Right lung (tissue), 5 donors: ENCODE results near the gene ACADSB. TPM values are rescaled to one million over a fixed set of nuclear protein-coding genes. Genes with fewer than 3 reads are reported as not detected.

Experiments
- DNase-seq, 2 donors: peaks; one replicate each; pipeline ENCODE4 v3.0.0-alpha.2; 2013
- polyA plus RNA-seq, 5 donors: library from polyadenylated mRNA; unstranded; fragments of 120-200 nt; gene quantifications; one replicate each; pipeline versions ENCODE4 v1.2.1 to v1.2.3, GENCODE V29; 2013; ENCODE audit warnings: inconsistent platforms in 1 of 5, low replicate concordance in 1 of 5; ENCODE audit not compliant: insufficient read length in 5 of 5, insufficient read depth in 1 of 5

ACADSB gene
- polyA plus RNA-seq, 5 donors = 13.8 to 26.6 (median 21.7) TPM

GRCh38 chr10:123035467-123036086, 26.8 kb downstream of the ACADSB start:
- DNase-seq = no peak

GRCh38 chr10:123038782-123039631, 30.2 kb downstream of the ACADSB start:
- no peak for DNase-seq

DNA sequence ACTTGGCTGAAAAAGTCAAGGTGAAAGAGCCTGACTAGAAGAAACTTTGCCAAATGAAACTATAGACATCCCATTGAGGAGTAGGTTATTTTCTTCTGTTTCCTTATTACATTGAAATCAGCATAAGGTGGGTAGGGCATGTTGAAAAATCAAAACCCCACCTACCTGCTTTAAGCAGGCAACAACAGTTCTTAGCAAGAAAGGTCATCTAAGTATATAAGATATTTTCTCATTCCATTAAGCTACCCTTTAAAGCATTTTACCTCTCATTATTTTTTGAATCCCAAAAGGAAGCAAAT, 30.8 kb downstream of the ACADSB start:
- no peak for DNase-seq

DNA sequence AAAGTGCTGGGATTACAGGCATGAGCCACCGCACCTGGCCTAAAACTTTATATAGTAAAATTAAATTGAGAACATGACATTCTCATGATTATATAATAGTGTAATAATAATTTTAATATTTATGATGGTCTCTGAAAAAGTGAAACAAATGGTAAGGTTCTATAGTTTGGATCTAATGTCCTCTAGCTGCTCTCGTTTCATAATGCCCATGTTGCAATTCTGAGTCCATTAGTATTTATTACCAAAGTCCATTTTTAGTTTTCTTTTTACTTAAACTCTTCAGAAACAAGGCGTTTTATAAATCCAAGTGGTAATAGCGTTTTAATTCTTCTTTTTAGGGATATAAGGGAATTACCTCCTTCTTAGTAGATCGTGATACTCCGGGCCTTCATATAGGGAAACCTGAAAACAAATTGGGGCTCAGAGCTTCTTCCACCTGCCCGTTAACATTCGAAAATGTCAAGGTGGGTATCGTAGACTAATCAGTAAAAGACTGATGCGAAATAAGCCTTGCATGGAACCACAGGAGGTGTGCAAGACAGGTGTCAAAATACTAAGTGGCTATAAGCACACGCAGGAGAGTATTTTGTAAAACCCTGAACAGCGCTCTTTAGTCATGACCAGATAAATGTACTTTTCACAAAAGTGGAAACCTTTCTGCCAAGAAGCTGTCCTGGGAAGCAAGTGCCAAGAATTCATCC, 34.1 kb downstream of the ACADSB start:
- DNase-seq = no peak

DNA sequence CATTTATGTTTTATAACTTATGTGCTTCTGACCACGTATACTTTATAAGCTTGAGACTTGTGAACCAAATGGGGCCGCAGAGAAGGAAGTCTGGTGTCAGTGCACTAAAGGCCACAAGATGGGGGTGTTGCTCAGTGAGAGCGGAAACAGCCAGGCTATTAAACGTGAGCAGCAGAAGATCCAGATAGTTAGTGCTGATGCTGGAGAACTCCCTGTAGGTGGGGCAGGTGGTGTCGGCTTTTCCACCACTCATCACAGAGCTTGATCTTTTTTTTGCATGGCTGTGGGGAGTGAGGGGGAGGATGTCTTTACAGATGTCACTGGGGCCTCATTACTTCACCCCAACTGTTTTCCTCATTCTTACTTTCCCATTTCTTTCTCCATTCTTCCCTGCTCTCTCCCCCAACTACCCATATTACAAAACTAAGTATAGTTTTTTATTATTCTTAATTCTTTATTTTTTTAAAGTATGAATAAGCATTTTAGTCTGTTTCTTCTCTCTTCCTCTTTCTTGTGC, 34.7 kb downstream of the ACADSB start:
- DNase-seq = peak; percentile 9 to 46

DNA sequence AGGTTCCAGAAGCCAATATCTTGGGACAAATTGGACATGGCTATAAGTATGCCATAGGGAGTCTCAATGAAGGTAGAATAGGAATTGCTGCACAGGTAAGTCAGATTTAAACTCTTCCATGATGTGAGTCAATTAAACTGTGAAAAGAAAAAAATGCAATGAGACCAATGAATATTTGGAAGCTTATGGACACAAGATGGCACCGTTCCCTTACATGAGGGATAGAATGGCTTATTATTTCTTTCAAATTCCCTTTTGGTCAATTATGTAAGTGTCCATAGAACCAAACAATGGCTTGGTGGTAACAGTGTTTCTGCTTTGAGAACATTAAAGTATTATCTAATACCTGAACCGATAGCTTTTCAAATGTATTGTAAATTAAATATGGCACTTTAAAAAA, 35.6 kb downstream of the ACADSB start:
- no peak for DNase-seq

- no peak for DNase-seq
Observed at GRCh38 chr10:123045961-123046731, 37.3 kb downstream of the ACADSB start.

DNA sequence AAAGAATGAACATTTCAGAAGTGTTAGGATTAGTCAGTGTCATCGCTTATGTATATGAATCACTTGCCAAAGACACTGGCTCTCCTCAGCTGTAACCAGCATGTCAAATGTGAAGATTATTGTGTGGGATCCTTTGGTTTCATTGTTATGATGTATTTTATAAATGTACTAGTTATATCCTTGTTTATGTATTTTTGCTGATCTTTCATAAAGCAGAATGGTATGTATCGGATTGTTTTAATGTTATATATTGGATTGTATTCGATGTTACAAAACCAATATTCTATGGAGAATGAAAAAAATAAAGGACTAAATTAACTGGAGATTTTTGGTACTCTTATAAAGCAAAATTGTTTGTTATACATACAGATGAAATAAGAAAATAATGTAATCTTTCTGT, 49.2 kb downstream of the ACADSB start:
- DNase-seq = no peak

DNA sequence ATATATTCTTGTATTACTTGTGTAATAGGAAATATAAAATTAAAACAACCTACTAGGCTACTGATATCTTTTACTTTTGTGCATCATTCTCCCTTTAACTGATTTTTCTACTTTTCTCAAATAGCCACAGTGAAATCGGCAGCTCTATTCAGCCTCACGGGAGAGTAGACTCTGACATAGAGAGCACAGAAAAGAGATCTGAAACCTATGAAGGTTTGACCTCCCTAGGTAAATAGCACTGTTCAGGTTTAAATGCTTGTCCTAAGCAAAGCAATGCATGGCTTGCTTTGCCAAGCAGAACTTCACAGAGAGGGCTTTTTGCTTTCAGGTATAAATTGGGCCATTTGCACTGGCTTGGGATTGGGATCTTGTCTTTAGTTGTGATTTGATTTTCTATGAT, 53.1 kb downstream of the ACADSB start:
- no peak for DNase-seq

DNA sequence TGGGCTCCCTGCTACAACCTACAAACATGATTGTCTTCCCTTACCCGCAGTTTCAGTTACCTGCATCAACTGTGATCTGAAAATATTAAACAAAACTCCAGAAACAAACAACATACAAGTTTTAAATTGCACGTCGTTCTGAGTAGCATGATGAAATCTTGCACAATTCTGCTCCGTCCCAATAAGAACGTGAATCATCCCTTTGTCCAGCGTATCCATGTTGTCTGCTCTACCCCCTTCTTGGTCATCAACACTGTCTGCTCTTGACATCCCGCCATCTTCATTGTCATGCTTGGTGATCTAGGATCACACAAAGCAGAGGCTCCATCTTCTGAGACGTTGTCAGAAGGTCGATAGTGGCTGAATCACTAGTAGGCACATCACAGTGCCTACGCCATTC, 53.9 kb downstream of the ACADSB start:
- DNase-seq = no peak

DNA sequence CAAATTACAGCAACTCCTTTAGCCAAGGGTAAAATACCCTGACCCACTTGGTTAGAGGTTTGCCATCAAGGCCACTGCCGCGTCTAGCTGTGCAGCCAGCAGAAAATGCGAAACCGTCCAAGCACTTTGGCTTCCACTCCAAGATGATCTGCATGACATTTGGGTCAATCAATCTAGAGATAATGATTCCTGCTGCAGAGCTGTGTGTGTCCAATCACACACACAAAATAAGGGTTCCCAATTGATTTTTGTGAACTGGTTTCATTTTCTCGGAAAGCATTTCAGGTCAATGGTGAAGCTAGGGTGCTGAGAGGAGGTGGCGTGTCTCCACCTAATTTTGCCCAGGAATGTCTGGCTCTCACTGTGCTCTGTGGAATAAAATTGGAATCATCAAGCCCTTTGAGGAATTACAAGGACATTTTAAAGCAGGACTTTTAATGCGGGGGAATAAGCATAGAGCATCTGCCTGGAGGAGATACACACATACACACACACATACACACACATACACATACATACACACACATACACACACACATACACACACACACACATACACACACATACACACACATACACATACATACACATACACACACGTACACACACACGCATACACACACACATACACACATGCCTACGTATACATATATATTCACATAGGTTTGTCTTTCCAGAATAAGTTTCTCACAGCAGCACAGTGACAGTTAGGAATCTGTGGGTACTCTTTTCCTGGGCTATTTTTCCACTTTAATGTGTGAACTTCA, 59.5 kb downstream of the ACADSB start:
- DNase-seq = no peak

- DNase-seq = no peak
Observed at GRCh38 chr10:123069246-123069986, 60.6 kb downstream of the ACADSB start.

- no peak for DNase-seq
Observed at GRCh38 chr10:123073187-123073586, 64.4 kb downstream of the ACADSB start.

- DNase-seq = no peak
Observed at GRCh38 chr10:123074215-123074614, 65.4 kb downstream of the ACADSB start.

DNA sequence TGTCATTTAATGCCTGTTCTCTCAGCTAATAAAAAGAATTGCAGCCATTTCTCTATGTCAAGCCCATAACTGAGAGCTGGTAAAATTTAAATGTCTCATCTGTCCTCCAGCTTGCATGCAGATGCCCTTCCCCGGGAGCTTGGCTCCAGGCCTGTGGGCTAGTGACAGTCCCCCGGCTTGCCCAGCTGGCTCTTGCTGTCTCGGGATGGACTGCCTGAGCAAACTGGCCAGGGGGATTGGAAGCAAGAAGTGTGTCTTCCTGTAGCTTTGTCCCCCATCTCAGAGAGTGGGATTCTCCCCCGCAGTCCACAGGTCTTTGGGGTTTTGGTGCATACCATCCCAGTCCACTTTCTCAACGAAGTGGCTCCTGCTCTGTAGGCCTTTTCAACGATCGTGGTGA, 73.1 kb downstream of the ACADSB start:
- DNase-seq = no peak

DNA sequence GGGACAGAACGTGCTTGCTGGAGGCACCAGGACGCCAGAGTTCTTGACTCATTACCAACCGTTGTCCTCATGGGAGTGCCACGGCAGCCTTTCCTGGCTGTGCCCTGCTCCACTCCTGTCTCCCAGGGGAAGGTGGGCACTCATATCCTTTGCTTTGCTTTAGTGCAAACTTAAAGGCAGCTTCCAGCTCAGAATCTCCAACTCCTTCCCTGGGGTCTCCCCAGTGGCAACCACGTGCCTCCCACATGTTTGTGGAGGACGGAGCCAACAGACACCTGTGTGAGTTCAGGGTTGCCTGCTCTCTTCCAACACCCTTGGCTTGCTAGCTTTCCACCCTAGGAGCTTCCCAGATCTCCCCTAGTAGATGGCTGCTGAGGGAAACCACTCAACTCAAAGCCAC, 75.0 kb downstream of the ACADSB start:
- DNase-seq = no peak

GRCh38 chr10:123086281-123086680, 77.5 kb downstream of the ACADSB start:
- no peak for DNase-seq

DNA sequence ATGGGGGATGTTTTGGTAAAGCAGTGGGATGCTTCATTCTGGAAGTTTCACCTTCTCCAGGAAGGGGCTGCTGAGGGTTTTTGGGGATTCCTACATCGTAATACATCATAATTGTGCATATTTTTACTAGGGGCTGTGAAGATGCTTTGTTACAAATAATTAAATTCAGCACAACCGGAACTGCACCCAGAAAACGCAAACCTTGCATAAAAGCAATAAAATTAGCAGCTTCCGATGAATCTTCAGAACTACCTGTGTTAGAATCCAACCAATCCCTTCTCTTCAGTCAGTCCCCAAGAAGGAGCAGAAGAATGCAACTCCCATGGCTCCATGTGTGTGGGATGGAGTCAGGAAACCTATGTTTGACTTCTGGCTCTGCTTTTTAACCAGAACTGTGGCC, 78.5 kb downstream of the ACADSB start:
- no peak for DNase-seq

GRCh38 chr10:123087786-123088185, 79.0 kb downstream of the ACADSB start:
- no peak for DNase-seq

DNA sequence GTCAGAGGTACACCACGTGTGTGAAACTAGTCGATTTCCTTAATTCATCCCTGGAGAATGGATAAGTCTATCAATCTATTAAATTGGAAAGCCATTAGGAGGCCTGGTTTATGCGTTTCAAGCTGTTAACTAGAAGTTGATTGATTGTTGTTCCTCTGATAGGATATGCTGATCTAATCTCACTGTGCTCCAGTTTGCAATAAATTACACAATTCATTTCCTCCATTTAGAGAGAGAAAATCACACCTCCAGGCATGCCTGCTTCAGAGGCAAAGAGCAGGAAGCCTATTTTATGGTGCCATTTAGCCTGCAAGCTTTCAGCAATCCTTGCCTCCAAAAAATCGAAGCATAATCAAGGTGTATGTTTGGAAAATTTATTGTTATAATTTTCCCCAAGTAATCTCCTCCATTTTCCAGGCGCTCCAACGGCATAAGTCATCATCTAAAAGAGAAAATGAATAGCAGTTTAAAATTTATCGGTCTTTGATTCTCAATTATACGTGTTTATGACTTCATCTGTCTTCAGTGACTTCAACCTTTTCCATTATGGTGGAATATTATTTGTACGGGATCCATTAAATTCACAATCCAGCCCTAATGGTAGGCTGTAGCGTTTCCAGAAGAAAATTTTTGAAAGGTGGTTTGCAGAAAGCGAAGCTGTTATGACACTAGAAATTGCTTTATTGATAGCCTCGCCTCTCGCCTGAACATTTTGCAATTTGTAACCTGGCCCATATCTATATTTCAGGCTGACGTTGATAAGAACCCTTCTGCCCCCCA, 84.0 kb downstream of the ACADSB start:
- DNase-seq = no peak
